ENCODE data around the gene POU3F2.

Gene POU3F2

DNA sequence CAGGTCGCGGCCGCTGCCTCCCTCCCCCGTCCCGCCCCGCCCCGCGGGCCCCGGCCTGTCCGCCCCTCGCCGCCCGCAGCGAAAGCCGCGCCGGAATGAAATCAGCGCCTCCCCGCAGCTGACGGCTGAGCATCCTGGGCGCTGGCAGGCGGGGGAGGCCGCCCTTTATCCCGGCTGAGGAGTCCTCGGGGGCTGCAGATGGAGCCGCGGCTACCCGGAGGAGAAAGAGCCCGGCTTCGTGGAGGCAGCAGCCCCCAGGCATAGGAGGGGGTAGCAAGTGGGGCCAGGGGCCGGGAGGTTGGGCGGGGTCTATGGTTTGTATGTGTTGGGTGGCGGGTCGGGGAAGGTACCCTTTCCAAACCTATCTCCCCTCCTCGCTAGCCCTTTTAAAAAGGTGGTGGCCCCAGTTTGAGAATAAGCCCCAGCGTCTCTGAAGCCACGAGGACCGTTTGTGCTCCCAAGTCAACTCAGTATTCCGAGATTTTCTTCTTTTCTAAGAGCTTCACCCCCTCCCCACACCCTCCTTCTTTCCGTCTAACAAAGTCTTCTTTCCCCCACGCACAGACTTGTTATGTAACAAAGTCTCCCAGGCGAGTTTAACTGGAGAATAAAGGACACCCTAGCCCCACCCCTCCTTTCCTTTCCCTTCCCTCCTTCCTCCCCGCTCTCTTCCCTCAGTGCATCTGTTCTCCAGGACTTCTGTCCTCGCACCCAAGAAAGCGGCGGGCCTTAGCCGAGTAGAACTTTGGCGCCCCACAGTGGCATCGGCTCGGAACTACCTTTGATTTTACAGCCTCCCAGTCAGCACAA is 11.0 kb downstream of the POU3F2 start:
- DNase-seq (ENCODE audit: low read depth), result peak; percentile 79
- H3K4me3 ChIP-seq (ENCODE audit: low read length), result peak overlapping the region; percentile 44
- TF ChIP-seq, protein P1, sequence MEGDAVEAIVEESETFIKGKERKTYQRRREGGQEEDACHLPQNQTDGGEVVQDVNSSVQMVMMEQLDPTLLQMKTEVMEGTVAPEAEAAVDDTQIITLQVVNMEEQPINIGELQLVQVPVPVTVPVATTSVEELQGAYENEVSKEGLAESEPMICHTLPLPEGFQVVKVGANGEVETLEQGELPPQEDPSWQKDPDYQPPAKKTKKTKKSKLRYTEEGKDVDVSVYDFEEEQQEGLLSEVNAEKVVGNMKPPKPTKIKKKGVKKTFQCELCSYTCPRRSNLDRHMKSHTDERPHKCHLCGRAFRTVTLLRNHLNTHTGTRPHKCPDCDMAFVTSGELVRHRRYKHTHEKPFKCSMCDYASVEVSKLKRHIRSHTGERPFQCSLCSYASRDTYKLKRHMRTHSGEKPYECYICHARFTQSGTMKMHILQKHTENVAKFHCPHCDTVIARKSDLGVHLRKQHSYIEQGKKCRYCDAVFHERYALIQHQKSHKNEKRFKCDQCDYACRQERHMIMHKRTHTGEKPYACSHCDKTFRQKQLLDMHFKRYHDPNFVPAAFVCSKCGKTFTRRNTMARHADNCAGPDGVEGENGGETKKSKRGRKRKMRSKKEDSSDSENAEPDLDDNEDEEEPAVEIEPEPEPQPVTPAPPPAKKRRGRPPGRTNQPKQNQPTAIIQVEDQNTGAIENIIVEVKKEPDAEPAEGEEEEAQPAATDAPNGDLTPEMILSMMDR (conservative IDR thresholded peaks at IDR 0.05; ENCODE audit: low read length), result peak; percentile 90

DNA sequence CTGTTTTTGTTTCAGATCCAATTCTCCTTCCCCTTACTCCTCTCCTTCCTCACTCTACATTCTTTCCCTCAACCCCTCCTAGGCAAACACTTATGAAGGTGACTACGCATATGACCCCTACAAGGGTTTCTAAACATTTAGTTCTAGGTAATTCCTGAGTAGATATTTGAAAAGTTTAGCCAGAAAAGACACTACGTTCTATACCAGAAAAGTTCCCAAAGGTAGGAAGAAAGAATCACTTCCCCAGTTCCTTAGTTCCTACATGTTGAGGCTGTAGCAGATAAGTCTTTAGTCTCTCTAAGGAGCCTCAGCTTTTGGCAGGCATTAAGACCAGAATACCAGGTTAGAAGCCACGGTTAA is 11.6 kb downstream of the POU3F2 start:
- H3K4me3 ChIP-seq (ENCODE audit: low read length), result no peak overlapping the region
- TF ChIP-seq, protein P1 (conservative IDR thresholded peaks at IDR 0.05; ENCODE audit: low read length), result no peak
- DNase-seq (ENCODE audit: low read depth), result no peak

DNA sequence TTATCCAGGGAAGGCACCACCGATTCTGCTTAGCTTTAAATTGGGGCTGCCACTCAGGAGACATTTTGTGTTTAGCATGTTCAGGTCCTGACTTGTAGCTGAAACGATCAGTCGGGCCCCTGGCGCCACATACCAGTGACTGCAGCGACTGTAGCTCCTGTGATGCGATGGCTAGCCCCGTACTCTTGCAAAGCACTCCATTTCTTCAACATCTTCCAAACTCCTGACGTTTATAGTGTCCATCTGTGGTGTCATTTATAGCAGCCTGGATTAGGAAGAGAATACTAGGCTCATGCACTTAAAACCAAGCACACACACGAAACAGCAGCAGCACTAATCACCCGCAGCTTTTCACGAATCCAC is 13.0 kb downstream of the POU3F2 start:
- H3K4me3 ChIP-seq (ENCODE audit: low read length), result no peak overlapping the region
- TF ChIP-seq, protein P1 (conservative IDR thresholded peaks at IDR 0.05; ENCODE audit: low read length), result no peak
- DNase-seq (ENCODE audit: low read depth), result no peak

DNA sequence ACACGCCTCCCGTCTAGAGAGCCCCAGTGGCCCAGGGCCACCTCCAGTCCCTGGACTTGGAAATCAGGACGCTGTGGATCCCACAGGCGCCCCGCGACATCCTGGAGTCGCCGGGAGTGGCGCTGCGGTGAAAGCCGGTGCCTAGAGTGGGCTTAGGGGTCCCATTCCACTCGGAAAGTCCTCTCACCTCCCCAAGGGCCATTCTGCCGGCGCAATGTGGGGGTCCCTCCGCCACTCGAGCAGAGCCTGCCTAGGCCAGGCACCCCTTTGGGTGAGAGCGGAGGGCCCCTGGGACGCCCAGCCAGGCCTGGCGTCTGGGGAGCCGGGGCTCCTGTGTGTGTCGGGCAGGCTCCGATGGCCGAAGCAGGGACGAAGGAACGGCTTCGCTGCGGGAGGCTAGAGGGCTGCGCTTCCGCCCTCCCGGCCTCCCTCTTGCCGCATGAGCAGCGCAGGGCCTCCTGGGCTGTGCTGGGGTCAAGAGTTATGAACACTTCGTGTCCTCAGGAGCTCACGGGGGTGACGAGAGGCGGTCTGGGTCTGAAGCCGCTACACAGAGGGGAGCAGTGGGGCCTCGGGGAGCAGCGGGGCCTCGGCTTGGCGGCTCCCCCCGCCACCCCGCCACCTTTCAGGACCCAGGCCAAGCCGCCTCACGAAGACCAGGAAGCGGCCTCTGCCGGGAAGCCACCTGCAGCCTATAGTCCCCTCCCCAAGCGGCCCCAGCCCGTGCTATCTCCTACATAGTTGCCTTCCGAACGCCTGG is 13.6 kb downstream of the POU3F2 start:
- TF ChIP-seq, protein P1 (conservative IDR thresholded peaks at IDR 0.05; ENCODE audit: low read length), result 0 out of 2 replicates have a peak, but pooled peaks have one; percentile 5
- no peak for DNase-seq (ENCODE audit: low read depth)
- H3K4me3 ChIP-seq (ENCODE audit: low read length), result peak overlapping the region; percentile 37

DNA sequence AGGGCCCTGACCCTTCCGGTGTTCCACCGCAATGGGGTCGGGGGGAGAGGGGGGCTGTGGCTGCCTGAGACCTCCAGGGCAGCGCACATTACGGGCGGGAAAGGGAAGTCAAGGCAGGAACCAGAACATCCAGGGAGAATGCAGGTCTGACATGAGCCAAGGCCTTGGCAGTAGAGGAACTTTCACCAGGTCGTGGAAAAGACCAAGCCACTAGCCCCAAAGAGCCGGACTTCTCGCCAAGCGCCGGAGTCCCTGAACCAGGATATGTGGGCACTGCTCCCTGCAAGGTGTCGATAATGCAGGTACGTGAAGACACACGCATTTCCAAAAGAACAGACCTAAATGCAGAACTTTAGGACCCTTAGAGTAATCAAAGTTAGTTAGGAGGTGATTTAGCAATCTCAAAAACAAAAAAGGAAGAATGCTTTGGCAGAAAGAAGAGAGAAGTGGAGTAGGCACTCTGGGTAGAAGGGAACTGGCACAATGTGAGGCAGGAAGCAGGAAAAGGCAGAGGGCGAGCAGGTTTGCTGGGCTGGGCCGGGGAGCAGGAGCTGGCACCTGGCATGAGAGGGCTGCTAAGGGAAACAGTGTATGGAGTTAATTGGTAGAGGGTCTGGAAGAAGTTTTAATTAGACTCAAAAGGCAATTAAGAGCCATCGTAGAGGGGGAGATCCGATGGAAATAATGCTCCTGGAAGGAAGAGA is 14.3 kb downstream of the POU3F2 start:
- TF ChIP-seq, protein P1 (conservative IDR thresholded peaks at IDR 0.05; ENCODE audit: low read length), result no peak
- H3K4me3 ChIP-seq (ENCODE audit: low read length), result no peak overlapping the region
- no peak for DNase-seq (ENCODE audit: low read depth)

DNA sequence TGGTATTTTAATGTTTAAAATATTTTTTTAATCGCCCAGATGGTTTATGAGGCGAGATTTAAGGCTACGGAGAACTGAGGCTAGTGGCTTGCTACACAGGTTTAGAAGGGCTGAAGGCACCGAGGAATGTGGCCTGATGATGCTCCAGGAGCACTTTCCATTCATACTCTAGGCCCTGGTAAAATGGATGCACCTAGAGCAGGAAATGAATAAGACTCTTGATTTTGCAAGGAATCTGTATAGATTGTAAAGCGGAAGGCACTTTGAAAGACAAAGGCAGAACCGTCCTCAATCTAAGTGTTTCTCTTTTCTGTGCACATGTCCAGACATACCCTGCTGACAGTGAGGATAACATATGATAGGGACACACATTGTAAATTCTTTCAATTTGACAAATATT is 30.1 kb downstream of the POU3F2 start:
- no peak overlapping the region for H3K4me3 ChIP-seq (ENCODE audit: low read length)
- TF ChIP-seq, protein P1 (conservative IDR thresholded peaks at IDR 0.05; ENCODE audit: low read length), result no peak
- DNase-seq (ENCODE audit: low read depth), result no peak

Measured in AG10803 (cell line).